GM13976 (cell line): Measurements from ENCODE around the gene DHRS11.

ENCODE experiments used
- DNase-seq: peaks from one replicate; pipeline ENCODE4 v3.0.0; 2012; ENCODE audit warnings: low spot score
- CTCF ChIP-seq: IDR thresholded peaks from 2 replicates; pipeline ENCODE4 v1.5.1; 2012; ENCODE audit warnings: borderline replicate concordance, mild to moderate bottlenecking; ENCODE audit not compliant: insufficient read depth; ENCODE audit errors: extremely low read depth, missing control alignments, control extremely low read depth
- in situ Hi-C: fragments of 300-500 bp; cut with MboI; formaldehyde crosslinking; loops from one replicate; pipeline ENCODE4 v1.12.0; 2022; ENCODE audit warnings: low sequenced_read_pairs, mixed read lengths, inconsistent platforms; ENCODE audit not compliant: unreplicated experiment

The DHRS11 gene

GRCh38 chr17:36591434-36592315 is at the start of gene DHRS11:
Gene DHRS11, plus strand, starts transcription at chr17:36591879. Its CDS starts 131 bp downstream, at chr17:36592010.
- in situ Hi-C loops = no loop called here
- TF ChIP-seq CTCF = peak; percentile 46
- DNase-seq = peak; percentile 97

GRCh38 chr17:36542755-36543154 is 48.9 kb upstream of the DHRS11 start:
- TF ChIP-seq CTCF = no peak
- in situ Hi-C loops = no loop called here
- no peak for DNase-seq

- TF ChIP-seq CTCF = peak; percentile 30
- in situ Hi-C loops = no loop called here
- DNase-seq = peak; percentile 54
Measured at GRCh38 chr17:36544044-36544306, 47.7 kb upstream of the DHRS11 start.

GRCh38 chr17:36544307-36545076 is 47.2 kb upstream of the DHRS11 start, which contains the start of gene GGNBP2:
Gene GGNBP2, plus strand, starts transcription at chr17:36544919. Its CDS starts 806 bp downstream, at chr17:36545725.
- no peak for TF ChIP-seq CTCF
- in situ Hi-C loops = no loop called here
- peak; percentile 95 for DNase-seq

GRCh38 chr17:36545077-36545464 is 46.6 kb upstream of the DHRS11 start:
- TF ChIP-seq CTCF = no peak
- in situ Hi-C loops = no loop called here
- no peak for DNase-seq

- DNase-seq = peak; percentile 96
- in situ Hi-C loops = no loop called here
Measured at GRCh38 chr17:36545465-36546417, 45.9 kb upstream of the DHRS11 start.

More at GRCh38 chr17:36545465-36546417, 45.9 kb upstream of the DHRS11 start:
- no peak for TF ChIP-seq CTCF
